Right renal pelvis (tissue), 4 donors: Measurements from ENCODE around the gene PLA2G12A. TPM values are rescaled to one million over a fixed set of nuclear protein-coding genes. Genes with fewer than 3 reads are reported as not detected.
"Not testable (repeated sequence)": the region's sequence is repeated elsewhere in the genome, so short reads cannot be mapped to it uniquely, and the experiment has no call there.

Experiments
- DNase-seq, 4 donors: peaks; one replicate each; pipeline ENCODE4 v3.0.0-alpha.2; 2013; ENCODE audit warnings: low read depth in 4 of 4, low spot score in 3 of 4, missing footprints in 1 of 4
- polyA plus RNA-seq, 4 donors: library from polyadenylated mRNA; unstranded; fragments of 120-200 nt; gene quantifications; one replicate each; pipeline ENCODE4 v1.2.1, GENCODE V29; 2013; ENCODE audit not compliant: insufficient read length in 4 of 4

PLA2G12A gene
- polyA plus RNA-seq, 4 donors, result 25.7 to 35.4 (median 32.8) TPM

DNA sequence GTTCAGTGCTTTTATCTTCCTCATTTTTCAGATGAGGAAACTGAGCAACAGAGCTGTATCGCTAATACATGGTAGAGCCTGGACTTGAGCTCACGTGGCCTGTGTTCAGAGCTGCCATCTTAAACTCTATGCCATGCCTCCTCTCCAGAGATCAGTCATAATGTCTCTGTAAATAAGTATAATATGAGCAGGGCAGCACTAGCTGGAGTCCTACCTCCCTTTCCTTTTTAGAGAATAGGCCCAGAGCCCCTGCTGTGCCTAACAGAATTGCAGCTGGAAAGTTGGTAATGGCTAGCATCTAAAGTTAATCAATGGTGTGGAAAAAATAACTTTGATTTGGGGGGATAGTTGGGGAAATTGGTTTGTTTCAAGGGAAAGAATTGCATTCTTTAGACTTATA lies 47.0 kb downstream of the PLA2G12A start:
- no peak for DNase-seq

- not testable (repeated sequence) for DNase-seq
Measured at GRCh38 chr4:109678925-109679324, 50.9 kb downstream of the PLA2G12A start.

- DNase-seq, result not testable (repeated sequence)
Measured at GRCh38 chr4:109678472-109678871, 51.4 kb downstream of the PLA2G12A start.

GRCh38 chr4:109676886-109677285 lies 53.0 kb downstream of the PLA2G12A start:
- DNase-seq, result no peak

DNA sequence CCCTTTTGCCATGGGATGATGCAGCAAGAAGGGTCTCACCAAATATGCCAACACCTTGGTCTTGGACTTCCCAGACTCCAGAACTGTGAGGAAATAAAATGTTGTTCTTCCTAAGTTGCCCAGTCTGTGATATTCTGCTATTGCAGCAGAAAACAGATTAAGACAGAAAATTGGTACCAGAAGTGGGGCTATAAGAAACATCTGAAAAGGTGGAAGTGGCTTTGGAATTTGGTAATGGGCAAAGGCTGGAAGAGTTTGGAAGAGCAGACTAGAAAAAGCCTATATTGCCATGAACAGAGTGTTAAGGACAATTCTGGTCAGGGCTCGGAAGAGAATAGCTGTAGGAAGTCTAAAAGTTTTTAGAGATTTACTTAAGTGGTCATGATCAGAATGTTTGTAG lies 54.0 kb downstream of the PLA2G12A start:
- DNase-seq, result no peak

DNA sequence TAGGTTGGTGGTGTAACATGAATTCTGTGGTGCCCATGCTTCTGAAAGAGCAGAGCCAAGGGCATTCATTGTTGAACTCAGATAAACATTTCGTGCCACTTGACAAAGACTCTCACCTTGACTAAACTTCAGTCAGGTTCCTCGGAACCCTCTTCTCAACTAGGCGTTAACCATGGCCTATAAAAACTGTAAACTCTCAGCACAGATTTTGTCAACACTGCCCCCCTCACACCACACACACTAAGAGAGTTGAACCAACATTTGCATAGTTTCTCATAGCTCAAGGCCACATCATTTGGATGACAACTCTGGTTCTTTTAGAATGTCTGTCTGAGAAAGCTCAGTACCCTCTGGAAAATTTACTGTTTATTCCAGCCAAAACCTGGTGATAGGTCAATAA lies 54.7 kb downstream of the PLA2G12A start:
- DNase-seq, result no peak

DNA sequence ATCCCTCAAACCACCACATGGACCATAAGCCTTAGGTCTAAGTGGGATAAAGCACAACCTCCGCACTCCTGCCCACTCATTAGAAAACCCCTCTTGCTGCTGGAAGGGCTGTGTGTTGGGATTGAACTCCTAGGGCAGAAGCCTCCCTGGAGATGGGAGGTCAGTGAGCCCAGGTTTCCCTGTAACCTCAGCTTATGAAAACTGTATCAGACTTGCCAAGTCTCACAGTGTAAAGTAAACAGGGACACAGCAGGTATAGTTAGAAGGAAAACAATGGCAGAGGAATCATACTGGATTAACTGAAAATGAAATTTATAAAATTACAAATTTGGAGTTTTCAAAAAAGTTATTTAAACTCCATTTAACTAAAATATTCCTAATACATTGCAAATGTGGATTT lies 56.6 kb downstream of the PLA2G12A start:
- no peak for DNase-seq

DNA sequence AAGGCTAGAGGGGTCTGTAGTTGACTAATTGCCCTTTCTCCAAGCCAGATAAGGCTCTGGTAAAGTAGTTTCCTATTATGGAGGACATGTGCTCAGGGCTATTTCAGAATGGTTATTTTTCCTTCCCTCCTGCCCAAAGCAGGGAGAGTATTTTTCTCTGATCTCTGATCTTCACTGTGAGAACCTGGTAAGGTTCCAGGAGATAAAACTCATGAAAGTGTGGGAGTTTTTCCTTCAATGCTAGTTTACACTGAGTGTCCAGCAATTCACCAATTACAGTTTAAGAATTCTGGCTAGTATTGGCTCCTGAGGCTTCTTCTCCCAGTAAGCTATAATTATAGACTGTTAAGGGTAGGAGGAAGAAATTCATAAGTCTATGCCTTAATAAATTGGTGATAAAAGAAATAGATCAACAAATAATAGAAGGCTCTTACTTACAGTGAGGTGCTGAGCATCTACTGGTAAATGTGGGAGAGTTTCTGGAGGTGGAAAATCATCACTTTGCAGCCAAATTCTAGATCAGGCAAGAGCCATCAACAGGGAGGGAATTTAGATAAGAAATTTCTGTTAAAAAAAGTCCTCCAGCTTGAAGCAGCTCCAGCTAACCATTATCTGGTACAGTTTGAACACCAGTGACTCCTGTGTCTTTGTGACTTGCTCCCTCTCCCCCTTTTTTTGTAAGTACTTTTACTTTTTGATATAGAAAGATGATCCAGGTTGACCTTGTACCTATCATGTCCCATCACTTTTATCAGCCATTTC lies 57.5 kb downstream of the PLA2G12A start:
- no peak for DNase-seq

- no peak for DNase-seq
Measured at GRCh38 chr4:109671350-109671749, 58.5 kb downstream of the PLA2G12A start.

GRCh38 chr4:109665783-109666485 lies 63.9 kb downstream of the PLA2G12A start:
- DNase-seq, result no peak

GRCh38 chr4:109662771-109663170 lies 67.1 kb downstream of the PLA2G12A start:
- no peak for DNase-seq

GRCh38 chr4:109662116-109662515 lies 67.8 kb downstream of the PLA2G12A start:
- DNase-seq, result no peak

Other genes starting within 250 kb of the PLA2G12A start
- 10 to 100 TPM in 2 of 4 donors, 1 to 10 TPM in 2; 8.9 to 11.1 (median 9.8) TPM for gene MCUB, start 169.8 kb downstream of the PLA2G12A start, polyA plus RNA-seq
- 10 to 100 TPM; 40.2 to 47.7 (median 44.2) TPM for gene CASP6, start 26.6 kb downstream of the PLA2G12A start, polyA plus RNA-seq
- 10 to 100 TPM; 69.3 to 86.4 (median 79.0) TPM for gene CFI, start 71.9 kb upstream of the PLA2G12A start, polyA plus RNA-seq
- 10 to 100 TPM; 40.8 to 44.4 (median 42.3) TPM for gene GAR1, start 85.7 kb upstream of the PLA2G12A start, polyA plus RNA-seq
- gene RRH, start 97.9 kb upstream of the PLA2G12A start, polyA plus RNA-seq, result under 1 TPM; 0.45 to 0.79 (median 0.47) TPM
- gene LRIT3, start 118.0 kb upstream of the PLA2G12A start, polyA plus RNA-seq, result under 1 TPM; 0.31 to 0.96 (median 0.41) TPM
- 1 to 10 TPM; 2.9 to 5.2 (median 3.7) TPM for gene EGF, start 182.8 kb upstream of the PLA2G12A start, polyA plus RNA-seq